ENCODE measurements around the gene C2CD4A.
A peak's percentile ranks its signal among the peaks of the same experiment; 100 is the strongest.

C2CD4A gene

DNA sequence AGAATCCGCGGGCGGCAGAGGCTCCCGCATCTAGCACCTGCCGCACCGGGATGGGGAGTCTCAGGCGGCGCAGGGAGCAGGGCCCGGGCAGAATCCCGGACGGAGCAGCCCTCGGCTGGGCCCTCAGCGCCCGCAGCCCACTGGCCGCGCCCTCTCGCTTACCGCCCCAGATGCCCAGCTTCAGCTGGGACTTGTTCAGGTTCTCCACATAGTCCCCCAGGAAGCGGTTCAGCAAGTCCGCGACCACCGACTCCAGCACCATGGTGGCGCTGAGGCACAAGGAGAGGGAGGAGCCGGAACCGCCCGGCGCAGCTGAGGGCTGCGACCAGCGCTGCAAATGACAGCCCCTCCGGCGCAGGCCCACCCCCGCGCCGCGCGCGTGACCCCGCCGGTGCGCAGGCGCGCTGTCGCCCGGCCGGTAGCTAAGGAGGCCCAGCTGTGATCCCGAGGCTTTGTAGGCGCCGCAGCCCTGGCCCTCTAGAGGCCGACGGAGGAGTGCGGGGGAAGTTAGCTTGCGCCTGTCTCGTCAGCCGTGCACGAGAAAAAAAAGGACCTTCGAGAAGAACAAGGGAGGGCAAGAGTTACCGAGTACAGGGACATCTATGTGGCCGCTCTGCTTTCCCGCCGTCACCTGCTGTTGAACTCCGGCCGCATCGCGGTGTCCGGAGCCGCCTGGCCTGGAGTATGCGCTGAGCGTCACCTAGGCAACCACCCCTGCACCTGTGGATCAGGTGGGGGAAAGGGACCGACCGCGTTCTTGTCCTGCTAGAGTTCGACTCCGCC, 6.5 kb upstream of the C2CD4A start, which contains the start of gene VPS13C:
VPS13C (minus strand) TSS at position 335 of the 783 bp plus-strand sequence; CDS start at position 262, 73 bp downstream.
- peak; percentile 96 for DNase-seq

DNA sequence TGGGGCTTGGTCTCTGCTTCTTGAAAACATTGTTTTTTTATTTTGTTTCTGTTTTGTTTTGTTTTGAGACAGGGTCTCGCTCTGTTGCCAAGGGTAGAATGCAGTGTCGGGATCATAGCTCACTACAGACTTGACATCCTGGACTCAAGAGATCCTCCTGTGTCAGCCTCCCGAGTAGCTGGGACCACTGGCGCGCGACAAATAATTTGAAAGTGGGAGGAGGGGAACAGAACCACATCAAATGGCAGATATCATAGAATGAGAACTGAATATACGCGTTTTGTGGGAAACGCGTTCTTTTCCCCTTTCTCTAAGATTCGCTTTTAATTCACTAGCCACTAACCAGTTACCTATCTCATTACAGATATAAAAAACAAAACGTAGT, 5.9 kb upstream of the C2CD4A start:
- DNase-seq: no peak

DNA sequence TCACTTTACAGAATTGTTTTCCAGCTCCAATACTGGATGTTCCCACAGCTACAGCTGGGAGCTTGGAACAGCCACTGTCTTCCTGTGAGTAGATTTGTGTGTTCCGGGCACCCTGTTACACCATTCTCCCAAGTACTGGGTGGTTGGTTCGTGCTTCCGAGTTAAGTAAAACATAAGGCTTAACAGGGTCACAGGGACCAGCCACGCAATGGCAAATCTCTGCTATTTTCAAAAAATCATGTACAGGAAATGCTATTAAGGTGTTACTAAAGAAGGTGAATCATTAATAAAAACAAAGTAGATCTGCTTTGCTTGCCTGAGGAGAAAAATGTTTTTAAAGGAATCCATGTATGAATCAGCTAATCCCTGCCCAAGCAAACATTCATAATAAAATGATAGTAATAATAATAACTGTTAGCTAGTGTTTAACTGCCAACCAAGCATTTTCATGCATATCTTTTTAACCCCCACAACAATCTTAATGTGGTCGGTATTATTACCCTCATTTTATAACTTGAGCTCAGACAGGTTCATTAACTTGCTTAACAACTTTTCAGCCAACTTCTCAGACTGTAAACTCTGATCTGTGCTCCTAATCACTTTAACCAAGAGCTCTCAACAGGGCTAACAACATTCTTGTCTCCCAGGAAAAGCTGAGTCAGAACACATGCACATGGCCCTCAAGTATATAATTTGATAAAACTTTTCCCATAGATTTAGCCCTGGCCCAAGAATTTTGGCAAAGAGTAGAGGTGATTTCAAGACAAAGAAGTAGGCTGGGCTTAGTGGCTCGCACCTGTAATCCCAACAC, 2.7 kb upstream of the C2CD4A start:
- peak; percentile 40 for DNase-seq

DNA sequence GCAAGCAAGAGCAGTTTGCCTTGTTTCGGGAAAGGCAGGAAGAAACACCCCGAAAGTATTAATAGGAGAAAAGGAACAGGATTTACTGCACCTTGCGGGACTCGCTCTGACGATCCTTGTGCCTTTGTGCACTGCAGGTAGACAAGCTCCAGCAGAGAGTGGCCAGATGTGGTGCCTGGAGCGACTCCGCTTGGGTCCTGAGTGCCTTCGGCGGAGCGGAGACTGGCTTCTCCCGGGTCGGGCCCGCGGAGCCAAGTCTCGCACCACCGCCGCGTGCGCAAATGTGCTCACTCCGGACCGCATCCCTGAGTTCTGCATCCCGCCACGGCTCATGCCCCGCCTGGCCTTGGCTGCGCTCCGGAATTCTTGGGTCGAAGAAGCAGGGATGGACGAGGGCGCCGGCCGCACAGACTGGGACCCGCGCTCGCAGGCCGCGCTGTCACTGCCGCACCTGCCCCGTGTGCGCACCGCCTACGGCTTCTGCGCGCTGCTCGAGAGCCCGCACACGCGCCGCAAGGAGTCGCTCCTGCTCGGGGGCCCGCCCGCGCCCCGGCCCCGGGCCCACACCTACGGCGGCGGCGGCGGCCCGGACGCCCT, 769 bp downstream of the C2CD4A start:
- DNase-seq: peak; percentile 36

DNA sequence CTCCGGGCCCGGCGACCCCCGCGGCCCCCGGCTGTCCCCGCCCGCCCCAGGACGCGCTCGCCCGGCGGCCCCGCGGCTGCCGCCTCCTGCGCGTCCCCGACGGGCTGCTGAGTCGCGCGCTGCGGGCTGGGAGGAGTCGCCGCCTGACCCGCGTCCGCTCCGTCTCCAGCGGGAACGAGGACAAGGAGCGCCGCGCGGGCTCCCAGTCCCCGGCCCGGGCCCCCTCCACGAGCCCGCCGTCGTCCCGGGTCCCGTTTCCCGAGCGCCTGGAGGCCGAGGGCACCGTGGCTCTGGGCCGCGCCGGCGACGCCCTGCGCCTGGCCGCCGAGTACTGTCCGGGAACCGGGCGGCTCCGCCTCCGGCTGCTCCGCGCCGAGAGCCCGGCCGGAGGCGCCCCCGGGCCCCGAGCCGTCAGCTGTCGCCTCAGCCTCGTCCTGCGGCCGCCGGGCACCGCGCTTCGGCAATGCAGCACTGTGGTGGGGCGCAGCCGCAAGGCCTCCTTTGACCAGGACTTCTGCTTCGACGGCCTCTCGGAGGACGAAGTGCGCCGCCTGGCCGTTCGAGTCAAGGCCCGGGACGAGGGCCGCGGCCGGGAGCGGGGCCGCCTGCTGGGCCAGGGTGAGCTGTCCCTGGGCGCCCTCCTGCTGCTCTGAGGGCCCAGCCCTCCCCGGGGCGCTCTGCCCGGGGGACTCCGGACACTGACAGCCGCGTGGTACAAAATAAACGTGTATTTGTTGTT, 1.5 kb downstream of the C2CD4A start:
- DNase-seq: peak; percentile 3

DNA sequence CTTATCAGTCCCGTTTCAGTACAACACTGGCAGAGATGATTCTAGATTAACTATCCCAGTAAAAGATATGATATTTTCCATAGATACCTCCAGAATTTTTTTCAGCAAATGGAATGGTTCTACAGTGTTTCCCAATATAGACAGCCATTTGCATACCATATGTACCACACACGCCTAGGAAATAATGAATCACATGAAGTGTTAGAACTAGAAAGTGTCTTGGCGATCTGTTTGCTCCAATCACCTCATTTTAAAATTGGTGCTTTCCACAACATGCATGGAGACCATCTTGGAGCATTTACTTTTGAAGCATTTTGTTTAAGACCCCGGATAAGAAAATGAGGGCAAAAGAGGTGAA, 2.0 kb downstream of the C2CD4A start:
- no peak for DNase-seq

DNA sequence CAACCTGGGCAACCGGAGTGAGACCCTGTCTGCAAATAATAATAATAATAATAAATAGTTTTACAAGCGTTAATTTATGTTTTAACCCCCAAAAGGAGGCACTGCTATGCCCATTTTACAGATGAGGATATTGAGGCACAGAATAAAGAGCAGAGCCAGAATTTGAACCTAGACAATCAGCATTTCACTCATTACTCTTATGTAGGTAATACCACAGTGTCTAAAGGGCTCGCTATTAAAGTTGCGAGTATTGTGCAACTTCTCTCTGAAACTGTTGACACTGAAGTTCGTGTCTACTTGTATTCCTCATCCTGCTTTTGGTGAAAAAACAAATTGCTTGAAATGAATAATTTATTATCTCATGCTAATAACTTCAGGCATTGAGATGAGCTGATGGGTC, 2.8 kb downstream of the C2CD4A start:
- no peak for DNase-seq

DNA sequence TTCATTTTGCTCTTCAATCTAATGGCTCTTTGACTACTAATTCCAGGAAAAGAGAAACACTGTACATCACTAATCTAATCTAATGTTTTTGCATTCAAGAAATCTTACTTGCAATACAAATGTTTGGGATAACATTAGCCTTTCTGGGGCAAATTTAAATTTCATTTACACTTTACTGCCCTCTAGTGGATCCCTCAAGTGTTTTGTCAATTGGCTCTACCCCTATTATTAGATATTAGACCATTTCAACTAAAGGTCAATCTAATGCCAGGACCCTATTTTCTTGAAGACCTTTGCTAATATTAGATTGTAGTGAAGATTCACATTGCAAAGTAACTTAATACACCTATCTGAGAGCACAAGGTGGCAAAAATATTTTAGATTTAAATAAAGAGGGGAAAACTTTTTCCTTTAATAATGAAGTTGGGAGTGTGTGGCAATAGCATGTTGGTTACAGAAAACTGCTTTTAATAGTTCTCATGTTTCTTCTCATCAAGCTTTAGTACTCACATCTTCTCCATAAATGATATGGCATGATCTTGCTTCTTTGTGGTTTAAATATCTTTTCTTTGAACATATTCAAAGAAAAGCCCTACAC, 5.0 kb downstream of the C2CD4A start:
- peak; percentile 29 for DNase-seq

DNA sequence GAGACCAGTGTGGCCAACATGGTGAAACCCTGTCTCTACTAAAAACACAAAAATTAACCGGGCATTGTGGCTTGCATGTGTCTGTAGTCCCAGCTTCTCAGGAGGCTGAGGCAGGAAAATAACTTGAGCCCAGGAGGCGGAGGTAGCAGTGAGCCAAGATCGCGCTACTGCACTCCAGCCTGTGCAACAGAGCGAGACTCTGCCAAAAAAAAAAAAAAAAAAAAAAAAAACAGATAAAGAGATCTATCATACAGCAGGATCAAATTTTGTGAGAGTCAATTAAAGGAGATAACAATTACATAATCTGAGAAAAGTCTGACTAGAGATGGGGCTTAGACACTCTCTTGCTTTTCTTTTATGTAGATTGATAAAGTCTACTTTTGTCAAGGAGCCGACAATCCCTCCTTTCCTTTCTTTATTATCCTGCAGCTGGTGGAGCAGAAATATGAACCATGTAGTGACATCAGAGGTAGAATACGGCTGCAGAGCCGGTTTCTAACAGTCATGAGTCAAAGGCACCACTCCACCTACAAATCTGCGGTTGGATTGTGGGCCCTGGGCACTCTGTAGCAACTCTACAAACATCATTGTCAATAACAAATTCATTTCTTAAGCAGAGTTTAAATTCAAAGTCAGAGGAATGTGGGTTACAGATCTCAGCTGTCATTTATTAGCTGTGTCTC, 9.0 kb downstream of the C2CD4A start:
- peak; percentile 71 for DNase-seq

DNA sequence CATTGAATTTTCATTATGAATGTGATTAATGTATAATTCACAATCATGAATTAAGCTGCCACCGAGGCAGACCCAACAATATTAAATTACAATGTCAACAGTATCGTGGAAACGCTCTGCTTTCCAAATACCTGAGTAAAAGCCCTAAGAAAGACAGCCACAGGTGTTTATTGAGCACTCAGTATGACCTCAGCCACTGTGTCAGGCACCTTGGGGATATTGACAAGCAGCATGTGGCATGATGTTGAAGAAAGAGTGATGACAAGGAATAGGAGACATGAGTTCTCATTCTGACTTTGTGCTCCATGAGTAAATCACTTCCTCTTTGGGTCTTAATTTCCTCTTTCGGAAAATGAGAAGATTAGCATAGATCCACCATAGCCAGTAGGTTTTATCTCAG, 12.8 kb downstream of the C2CD4A start:
- no peak for DNase-seq

DNA sequence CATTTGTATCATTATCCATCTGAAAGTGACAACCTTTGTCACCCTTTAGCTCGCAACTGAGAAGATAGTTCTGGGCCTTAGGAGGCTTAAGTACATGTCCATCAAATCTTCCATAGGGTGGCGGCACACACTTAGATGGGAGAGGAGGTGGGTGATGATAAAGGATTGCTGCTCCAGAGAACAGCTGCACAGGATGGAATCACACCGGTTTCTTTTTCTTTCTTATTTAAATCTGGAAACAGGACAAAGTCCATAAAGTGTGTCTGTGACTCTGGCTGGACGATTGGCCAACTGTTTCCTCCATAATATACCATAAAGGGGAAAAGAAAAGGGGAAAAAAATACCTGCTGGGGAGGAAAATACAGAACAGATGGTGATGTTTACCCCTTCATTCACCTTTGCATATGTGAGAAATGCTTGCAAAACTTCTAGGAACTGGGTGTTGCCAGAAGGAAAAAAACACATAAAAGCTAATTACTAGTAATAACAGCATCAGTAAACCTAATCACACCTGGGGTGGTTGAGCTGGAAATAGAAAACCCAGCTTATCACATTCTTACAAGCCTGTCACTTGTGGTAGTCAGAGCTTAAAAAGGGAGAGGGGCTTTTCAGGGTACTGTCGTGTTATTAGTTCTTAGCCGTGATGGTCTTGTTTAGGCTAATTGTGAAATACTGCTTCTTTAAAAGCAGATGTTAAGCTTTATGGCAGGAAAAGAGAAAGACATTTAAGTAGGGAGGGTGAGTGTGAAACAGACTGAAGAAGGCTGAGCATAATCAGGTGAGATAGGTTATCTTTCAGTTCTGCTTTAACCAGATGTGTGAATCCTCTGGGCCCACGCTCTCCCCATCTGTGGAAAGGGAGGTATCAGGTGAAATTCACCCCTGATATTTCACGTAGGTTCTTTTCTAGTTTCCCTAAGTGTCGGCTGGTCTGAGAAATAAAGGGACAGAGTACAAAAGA, 16.7 kb downstream of the C2CD4A start:
- DNase-seq: no peak

DNA sequence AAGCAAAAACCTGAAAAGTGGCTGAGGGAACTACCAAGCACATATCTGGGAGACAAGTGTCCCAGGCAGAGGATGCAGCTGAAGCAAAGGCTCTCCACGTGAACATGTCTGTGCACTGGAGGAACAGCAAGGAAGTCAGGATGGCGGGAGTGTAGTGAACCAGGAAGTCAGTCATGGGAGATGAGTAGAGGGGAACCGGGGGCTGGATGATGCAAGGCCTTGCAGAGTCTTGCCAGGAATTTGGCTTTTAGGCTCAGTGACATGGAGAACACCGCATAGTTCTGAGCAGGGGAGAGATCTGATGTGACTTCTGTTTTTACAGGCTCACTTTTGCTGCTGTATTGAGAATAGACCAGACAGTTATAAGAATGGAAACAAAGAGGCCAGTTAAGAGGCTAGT, 19.0 kb downstream of the C2CD4A start:
- no peak for DNase-seq

DNA sequence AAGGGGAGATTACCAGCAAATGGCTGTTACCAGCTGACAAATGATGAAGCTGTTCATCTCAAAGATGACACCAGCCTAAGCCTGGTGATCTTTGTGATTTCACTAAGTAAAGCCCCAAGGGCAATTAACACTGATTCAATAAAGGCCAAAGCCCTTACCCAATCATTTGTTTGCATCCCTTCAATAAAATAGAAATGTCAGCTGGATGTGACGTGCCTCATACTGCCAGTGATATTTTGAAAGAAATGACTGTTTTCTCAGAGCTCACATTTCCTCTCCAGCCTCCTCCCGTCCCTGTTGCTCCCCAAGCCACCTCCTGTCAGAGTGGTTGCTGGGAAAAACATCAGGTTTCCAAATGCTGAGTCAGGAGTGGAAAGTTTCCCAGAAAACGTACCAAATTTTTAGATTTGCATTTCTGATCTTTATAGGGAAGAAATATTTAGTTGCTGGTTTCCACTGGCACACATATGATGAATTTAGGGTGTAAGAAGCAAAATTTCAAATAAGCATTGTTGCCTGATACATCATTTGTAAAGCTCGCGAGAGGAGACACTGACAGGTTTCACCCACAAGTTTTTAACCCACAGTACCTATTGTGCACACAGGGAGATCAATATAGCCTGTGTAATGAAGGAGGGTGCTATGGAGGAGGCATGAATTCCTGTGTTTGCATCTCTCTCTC, 21.0 kb downstream of the C2CD4A start:
- DNase-seq: no peak

DNA sequence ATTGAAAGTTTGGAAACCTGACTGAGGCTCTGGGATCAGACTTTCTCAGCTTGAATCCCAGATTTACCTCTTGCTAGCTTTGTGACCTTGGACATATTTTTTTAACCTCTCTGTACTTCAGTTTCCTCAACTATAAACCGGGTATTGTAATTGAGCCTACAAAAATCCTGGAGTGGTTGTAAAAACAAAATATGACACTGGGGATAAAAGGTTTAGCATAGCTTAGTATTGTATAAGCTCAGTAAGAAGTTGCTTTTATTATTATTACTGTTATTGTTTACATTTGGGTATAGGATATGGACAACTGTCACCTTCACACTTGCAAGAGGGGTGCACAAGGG, 21.5 kb downstream of the C2CD4A start:
- DNase-seq: no peak

DNA sequence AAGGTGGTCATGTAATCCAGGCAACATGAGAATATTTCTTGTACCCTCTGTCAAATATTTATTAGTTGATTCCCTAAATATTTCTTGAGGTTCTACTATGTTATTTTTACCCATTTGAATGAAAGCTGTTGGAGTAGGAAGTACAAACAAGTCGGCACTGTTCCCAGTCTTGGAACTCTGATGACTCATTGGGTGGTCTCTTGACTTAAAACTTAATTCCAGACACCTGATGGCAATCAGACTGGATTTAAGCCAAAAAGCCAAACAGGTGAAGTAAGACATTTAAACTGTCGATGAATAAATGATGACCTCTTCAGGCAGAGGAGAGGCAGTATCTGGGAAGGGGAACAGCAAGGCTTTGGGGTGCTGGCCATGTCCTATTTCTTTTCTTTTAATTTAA, 22.8 kb downstream of the C2CD4A start:
- DNase-seq: no peak

DNA sequence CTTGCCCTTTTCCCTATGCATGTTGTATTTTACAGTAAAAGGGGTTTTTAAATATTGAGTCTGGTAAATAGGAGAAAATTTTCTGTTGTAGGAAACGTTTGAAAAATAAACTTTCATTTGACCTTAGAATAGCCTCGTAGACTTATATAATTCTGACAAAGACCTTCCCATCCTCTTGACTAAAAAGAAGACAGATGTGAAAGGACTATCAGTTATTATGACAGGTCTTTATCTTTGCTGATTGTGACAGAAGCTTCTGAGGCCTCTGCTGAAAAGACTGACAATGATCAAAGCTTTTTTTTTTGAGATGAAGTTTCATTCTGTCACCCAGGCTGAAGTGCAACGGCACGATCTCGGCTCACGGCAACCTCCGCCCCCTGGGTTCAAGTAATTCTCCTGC, 24.2 kb downstream of the C2CD4A start:
- no peak for DNase-seq

DNA sequence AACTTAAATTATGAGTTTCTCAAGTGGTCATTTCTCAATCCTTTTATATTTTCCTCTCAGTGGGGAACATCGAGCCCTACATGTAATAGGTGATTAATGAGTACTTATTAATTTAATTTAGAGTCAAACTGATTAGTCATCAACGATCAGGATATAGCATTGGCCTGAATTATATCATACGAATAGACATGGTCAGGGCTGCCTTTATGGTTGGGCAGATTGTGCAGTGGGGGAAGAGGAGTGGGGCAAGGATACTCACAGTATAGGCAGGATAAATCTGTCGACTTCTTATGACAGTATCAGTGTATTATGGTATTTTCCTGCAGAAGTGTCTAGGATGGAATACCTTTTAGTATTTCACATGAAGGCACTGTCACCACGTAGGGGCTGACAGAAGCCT, 27.0 kb downstream of the C2CD4A start:
- no peak for DNase-seq

DNA sequence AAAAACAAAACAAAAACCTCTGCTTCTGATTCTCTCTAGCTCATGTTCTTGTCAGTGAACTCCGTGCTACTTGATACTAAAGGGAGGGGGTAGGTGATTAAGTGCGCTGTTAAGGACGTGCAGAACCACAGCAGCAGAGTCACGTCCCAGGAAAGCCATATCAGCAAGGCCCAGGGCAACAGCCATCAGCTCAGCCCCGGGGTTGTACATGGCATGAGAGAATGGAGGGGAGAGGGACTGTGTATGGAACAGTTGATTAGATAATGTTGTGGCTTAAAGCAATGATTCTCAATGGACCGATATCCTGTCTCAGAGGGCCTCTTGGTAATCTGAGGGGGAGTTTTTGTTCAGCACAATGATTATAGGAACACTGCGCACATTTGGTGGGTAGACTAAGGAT, 27.6 kb downstream of the C2CD4A start:
- DNase-seq: no peak

DNA sequence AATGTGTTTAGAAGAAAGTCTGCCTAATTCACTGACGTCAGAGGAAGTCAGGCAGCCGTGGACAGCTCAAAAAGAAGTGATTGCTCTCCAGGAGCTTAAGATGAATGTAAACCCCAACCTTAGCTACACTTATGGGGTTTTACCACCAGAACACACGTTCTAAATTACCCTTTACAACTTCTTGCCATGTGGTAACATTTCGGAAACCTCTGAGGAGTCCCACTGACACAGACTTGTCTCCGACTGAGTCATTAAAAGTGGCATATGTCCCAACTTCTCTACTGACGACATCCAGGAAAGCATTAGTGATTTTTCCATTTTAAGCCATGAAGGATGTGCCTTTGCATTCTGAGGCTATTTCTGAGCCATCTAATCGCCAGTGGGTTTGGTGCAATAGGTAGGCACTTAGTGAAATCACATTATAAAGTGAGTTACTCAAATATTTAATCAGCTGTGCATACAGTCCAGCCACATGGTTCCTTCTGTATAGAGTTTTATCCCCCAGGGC, 32.4 kb downstream of the C2CD4A start:
- DNase-seq: no peak

DNA sequence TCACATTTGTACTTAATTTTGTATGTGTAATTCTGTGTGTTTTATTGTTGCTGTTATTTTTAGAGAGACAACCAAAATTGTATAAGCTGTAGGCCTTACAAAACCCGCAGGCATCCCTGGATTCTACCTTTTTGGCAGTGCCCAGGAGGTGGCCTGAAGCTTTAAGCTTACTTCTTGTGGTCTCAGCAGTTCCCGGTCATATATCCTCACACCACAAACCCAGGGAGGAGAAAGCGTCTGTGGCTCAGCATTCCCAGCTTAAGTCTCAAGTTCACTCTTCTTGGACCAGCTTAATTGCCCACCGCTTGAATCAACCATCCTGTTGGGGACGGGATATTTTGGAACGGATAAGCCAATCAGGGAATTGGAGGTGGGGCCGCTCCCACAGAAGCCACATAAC, 36.7 kb downstream of the C2CD4A start:
- DNase-seq: no peak

Data from kidney glomerular epithelial cell (primary cell).